Measurements from ENCODE around the gene IDI2. TPM values are rescaled to one million over a fixed set of nuclear protein-coding genes. Genes with fewer than 3 reads are reported as not detected.
"Not testable (repeated sequence)": the region's sequence is repeated elsewhere in the genome, so short reads cannot be mapped to it uniquely, and the experiment has no call there.

Gene IDI2
- total RNA-seq, 1 donor from 2014 or later: not detected

DNA sequence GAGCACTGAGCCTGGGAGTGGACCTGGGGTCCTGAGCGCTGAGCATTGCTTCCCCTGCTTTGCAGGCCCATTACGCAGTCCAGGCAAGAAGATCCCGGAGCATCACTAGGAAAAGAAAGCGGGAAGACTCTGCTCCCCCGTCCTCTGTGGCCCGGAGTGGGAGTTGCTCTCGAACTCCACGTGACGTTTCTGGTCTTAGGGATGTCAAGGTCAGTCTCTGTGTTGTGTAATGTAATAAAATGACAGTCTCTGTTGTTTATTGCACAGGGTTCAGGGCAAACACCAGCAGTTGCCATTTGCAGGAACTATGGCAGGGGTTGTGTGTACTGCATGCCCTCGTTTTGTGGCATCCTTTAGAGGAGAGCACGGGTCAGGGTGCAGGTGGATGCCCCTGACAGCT is 10.0 kb downstream of the IDI2 start:
- Histone ChIP-seq H3K27me3 (no peaks in the 10 kb centered on the region), H3K27ac (no peak overlapping the region), H3K4me1 (no peaks in the 10 kb centered on the region), H3K36me3 (peaks cover 86% of the 10 kb centered on the region), H3K9me3 (no peaks in the 10 kb centered on the region), H3K4me3 (no peak overlapping the region)
- DNase-seq (no peak), ATAC-seq (peak; percentile 23)
- TF ChIP-seq, protein P1, sequence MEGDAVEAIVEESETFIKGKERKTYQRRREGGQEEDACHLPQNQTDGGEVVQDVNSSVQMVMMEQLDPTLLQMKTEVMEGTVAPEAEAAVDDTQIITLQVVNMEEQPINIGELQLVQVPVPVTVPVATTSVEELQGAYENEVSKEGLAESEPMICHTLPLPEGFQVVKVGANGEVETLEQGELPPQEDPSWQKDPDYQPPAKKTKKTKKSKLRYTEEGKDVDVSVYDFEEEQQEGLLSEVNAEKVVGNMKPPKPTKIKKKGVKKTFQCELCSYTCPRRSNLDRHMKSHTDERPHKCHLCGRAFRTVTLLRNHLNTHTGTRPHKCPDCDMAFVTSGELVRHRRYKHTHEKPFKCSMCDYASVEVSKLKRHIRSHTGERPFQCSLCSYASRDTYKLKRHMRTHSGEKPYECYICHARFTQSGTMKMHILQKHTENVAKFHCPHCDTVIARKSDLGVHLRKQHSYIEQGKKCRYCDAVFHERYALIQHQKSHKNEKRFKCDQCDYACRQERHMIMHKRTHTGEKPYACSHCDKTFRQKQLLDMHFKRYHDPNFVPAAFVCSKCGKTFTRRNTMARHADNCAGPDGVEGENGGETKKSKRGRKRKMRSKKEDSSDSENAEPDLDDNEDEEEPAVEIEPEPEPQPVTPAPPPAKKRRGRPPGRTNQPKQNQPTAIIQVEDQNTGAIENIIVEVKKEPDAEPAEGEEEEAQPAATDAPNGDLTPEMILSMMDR (IDR thresholded peaks at IDR 0.05): no peak
- intact Hi-C loops (cut with DNase I): no loop called here

DNA sequence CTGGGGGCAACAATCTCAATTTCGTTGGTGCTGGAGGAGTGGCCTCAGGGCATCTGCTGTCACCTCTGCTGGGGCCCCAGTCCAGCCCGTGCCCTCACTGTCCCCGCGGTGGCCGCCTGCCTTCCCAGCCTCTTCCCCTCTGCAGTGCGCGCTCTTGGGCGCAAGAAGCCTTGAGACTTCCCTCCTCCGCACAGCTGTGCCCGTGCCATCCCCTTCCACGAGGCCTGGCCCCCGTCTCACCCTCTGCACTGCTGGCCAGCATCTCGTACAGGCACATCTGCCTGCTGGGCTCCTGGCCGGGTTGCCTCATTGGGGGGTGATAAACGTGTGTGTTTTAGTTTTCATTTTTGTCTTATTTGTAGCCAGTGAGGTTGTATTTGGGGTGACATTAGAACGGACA is 14.0 kb downstream of the IDI2 start:
- TF ChIP-seq, protein P1 (IDR thresholded peaks at IDR 0.05): no peak
- no peaks in the 10 kb centered on the region for H3K4me1 ChIP-seq
- H3K27ac ChIP-seq: no peak overlapping the region
- intact Hi-C loops (cut with DNase I): no loop called here
- peak; percentile 30 for ATAC-seq
- H3K36me3 ChIP-seq: peaks cover 96% of the 10 kb centered on the region
- H3K27me3 ChIP-seq: no peaks in the 10 kb centered on the region
- no peaks in the 10 kb centered on the region for H3K9me3 ChIP-seq
- no peak overlapping the region for H3K4me3 ChIP-seq
- no peak for DNase-seq

DNA sequence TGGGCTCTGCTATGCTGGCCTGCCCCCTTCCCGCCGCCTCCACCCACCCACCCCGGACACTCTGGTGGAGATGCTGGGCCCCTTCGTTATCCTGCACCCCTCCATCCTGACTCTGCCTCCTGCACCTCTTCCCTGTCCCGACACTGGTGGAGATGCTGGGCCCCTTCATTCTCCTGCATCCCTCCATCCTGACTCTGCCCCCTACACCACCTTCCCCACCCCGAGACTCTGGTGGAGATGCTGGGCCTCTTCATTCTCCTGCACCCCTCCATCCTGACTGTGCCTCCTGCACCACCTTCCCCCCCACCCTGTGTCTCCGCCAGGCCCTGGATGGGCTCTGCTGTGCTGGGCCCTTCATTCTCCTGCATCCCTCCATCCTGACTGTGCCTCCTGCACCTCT is 15.0 kb downstream of the IDI2 start:
- peaks cover 96% of the 10 kb centered on the region for H3K36me3 ChIP-seq
- TF ChIP-seq, protein P1 (IDR thresholded peaks at IDR 0.05): no peak
- no peak overlapping the region for H3K4me3 ChIP-seq
- ATAC-seq: peak; percentile 37
- H3K27me3 ChIP-seq: no peaks in the 10 kb centered on the region
- DNase-seq: no peak
- H3K27ac ChIP-seq: no peak overlapping the region
- H3K4me1 ChIP-seq: no peaks in the 10 kb centered on the region
- intact Hi-C loops (cut with DNase I): no loop called here
- no peaks in the 10 kb centered on the region for H3K9me3 ChIP-seq

DNA sequence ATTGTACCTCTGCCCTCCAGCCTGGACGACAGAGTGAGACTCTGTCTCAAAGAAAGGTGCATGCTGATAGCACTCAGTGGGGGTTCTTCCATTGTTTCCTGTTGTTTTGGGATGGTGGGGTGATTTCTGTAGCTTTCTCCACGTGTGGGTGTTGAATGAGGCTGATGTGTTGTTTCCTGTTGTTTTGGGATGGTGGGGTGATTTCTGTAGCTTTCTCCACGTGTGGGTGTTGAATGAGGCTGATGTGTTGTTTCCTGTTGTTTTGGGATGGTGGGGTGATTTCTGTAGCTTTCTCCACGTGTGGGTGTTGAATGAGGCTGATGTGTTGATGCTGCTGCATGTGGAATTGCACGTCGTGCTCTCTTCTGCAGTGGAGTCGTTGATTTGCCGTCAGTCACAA is 15.7 kb downstream of the IDI2 start:
- ATAC-seq; H3K27me3 ChIP-seq; H3K9me3 ChIP-seq; H3K4me1 ChIP-seq; intact Hi-C loops (cut with DNase I); DNase-seq; H3K4me3 ChIP-seq; H3K27ac ChIP-seq: not testable (repeated sequence)
- peaks cover 100% of the 10 kb centered on the region for H3K36me3 ChIP-seq

DNA sequence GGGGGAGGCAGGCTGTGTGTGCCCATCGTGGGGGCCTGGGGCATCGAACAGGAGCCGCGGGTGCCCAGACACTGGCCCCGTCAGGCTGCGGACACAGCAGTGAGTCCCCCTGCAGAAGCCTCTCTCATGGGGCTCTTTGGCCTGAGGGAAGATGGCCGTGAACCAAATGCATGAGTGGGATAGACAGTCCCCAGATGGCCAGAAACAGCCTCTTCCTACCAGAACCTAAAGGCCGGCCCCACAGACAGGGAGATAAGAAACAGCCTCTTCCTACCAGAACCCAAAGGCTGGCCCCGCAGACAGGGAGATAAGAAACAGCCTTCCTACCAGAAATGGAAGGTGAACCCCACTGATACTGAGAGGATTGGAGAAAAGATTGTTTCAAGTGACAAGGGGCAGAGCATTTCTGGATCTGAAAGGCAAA is 16.6 kb downstream of the IDI2 start:
- no peak overlapping the region for H3K27ac ChIP-seq
- peaks cover 100% of the 10 kb centered on the region for H3K36me3 ChIP-seq
- intact Hi-C loops (cut with DNase I): no loop called here
- H3K4me1 ChIP-seq: no peaks in the 10 kb centered on the region
- no peak overlapping the region for H3K4me3 ChIP-seq
- H3K9me3 ChIP-seq: no peaks in the 10 kb centered on the region
- no peak for DNase-seq
- H3K27me3 ChIP-seq: no peaks in the 10 kb centered on the region
- TF ChIP-seq, protein P1 (IDR thresholded peaks at IDR 0.05): no peak
- ATAC-seq: no peak

DNA sequence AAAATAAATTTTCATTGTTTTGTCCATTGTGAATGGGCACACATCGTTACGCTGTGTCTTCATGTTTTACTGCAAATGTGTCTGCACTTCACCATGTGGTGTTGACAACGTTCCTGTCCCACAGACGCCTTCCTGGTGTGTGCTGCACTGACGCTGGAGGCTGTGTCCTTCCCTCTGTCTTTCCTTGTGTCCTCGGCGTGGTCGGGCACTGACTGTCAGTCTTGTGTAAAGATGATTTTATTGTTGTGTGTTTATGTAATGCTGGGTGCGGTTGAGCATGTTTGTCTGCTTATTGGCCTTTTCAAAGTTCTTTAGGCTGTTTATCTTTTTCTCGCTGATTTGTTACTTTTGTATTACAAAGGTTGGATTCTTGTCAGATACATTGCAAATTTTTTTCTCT is 18.1 kb downstream of the IDI2 start:
- no peak overlapping the region for H3K4me3 ChIP-seq
- H3K4me1 ChIP-seq: no peaks in the 10 kb centered on the region
- H3K27ac ChIP-seq: no peak overlapping the region
- TF ChIP-seq, protein P1 (IDR thresholded peaks at IDR 0.05): no peak
- peaks cover 100% of the 10 kb centered on the region for H3K36me3 ChIP-seq
- no peaks in the 10 kb centered on the region for H3K27me3 ChIP-seq
- no peak for ATAC-seq
- intact Hi-C loops (cut with DNase I): no loop called here
- DNase-seq: no peak
- peaks cover under 1% of the 10 kb centered on the region for H3K9me3 ChIP-seq

Measured in upper lobe of right lung (tissue), 1 donor.